ENCODE results near the gene PCNX1.

DNA sequence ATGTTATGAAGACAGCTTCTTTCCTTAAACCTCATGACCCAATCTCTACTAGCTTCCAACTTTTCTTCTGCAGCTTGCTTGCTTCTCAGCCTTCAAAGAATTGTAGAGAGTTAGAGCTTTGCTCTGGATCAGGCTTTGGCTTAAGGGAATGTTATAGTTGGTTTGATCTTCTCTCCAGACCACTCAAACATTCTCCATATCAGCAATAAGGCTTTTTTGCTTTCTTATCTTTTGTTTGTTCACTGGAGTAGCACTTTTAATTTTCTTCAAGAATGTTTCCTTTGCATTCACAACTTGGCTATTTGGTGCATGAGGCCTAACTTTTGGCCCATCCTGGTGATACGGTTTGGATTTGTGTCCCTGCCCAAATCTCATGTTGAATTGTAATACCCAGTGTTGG, 163.8 kb downstream of the PCNX1 start:
- TF ChIP-seq, protein P1, sequence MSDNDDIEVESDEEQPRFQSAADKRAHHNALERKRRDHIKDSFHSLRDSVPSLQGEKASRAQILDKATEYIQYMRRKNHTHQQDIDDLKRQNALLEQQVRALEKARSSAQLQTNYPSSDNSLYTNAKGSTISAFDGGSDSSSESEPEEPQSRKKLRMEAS (IDR thresholded peaks at IDR 0.05), result no peak
- TF ChIP-seq CEBPB (IDR thresholded peaks at IDR 0.05), result no peak
- no peak for TF ChIP-seq EP300 (IDR thresholded peaks at IDR 0.05; ENCODE audit: borderline replicate concordance)
- no peak for TF ChIP-seq CREB1 (IDR thresholded peaks at IDR 0.05; ENCODE audit: low read depth)
- TF ChIP-seq, protein P2, sequence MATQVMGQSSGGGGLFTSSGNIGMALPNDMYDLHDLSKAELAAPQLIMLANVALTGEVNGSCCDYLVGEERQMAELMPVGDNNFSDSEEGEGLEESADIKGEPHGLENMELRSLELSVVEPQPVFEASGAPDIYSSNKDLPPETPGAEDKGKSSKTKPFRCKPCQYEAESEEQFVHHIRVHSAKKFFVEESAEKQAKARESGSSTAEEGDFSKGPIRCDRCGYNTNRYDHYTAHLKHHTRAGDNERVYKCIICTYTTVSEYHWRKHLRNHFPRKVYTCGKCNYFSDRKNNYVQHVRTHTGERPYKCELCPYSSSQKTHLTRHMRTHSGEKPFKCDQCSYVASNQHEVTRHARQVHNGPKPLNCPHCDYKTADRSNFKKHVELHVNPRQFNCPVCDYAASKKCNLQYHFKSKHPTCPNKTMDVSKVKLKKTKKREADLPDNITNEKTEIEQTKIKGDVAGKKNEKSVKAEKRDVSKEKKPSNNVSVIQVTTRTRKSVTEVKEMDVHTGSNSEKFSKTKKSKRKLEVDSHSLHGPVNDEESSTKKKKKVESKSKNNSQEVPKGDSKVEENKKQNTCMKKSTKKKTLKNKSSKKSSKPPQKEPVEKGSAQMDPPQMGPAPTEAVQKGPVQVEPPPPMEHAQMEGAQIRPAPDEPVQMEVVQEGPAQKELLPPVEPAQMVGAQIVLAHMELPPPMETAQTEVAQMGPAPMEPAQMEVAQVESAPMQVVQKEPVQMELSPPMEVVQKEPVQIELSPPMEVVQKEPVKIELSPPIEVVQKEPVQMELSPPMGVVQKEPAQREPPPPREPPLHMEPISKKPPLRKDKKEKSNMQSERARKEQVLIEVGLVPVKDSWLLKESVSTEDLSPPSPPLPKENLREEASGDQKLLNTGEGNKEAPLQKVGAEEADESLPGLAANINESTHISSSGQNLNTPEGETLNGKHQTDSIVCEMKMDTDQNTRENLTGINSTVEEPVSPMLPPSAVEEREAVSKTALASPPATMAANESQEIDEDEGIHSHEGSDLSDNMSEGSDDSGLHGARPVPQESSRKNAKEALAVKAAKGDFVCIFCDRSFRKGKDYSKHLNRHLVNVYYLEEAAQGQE (IDR thresholded peaks at IDR 0.05; ENCODE audit: low read depth), result no peak

Measured in Ishikawa (cell line).